Psoas muscle (tissue), 8 donors: ENCODE results near the gene DNPH1. TPM values are rescaled to one million over a fixed set of nuclear protein-coding genes. Genes with fewer than 3 reads are reported as not detected.

Experiments
- ATAC-seq, 4 donors: fragments of 200-7000 bp; cut with Tn5 transposase; one replicate each; pipeline ENCODE4 v1.9.1; 2020; ENCODE audit warnings: moderate library complexity in 3 of 4, mild to moderate bottlenecking in 2 of 4
- DNase-seq, 2 donors: peaks; one replicate each; pipeline ENCODE4 v3.0.0-alpha.2; 2020
- H3K27ac ChIP-seq: fragments of 200-600 bp; one replicate; pipeline ENCODE4 v1.8.0; 2022
- H3K27me3 ChIP-seq, 3 donors: fragments of 200-600 bp in 1 of 3; one replicate each; pipeline versions ENCODE4 v1.6.1 to v1.8.0; 2013 to 2022; ENCODE audit warnings: low read length in 2 of 3, mild to moderate bottlenecking in 2 of 3, moderate library complexity in 1 of 3; ENCODE audit not compliant: insufficient read depth in 3 of 3
- H3K36me3 ChIP-seq, 2 donors: fragments of 200-600 bp in 1 of 2; one replicate each; pipeline versions ENCODE4 v1.6.1 to v1.8.0; 2013 to 2022; ENCODE audit warnings: low read depth in 1 of 2, mild to moderate bottlenecking in 1 of 2, moderate library complexity in 1 of 2; ENCODE audit not compliant: insufficient read depth in 1 of 2
- H3K4me1 ChIP-seq: fragments of 200-600 bp; one replicate; pipeline ENCODE4 v1.8.0; 2022
- H3K4me3 ChIP-seq: fragments of 200-600 bp; one replicate; pipeline ENCODE4 v1.8.0; 2022; ENCODE audit warnings: mild to moderate bottlenecking
- H3K9me3 ChIP-seq: fragments of 200-600 bp; one replicate; pipeline ENCODE4 v1.8.0; 2022
- CTCF ChIP-seq: fragments of 200-600 bp; IDR thresholded peaks from one replicate; pipeline ENCODE4 v1.8.0; 2022; ENCODE audit warnings: antibody characterized with exemption
- WGBS, 3 donors: extraction: QIAGEN DNeasy Blood & Tissue Kit; methylation state at CpG; one replicate each; pipeline versions ENCODE4 v1.1.6 to v1.1.7; 2013; 5-methylcytosine and 5-hydroxymethylcytosine counted together
- intact Hi-C, 2 donors: fragments of 100-400 bp; cut with DNase I; formaldehyde crosslinking; loops; one replicate each; pipeline versions ENCODE4 v1.11.0 to v1.14.2; 2022
- polyA plus RNA-seq, 3 donors: library from polyadenylated mRNA; stranded (reverse); fragments of 200-250 nt; gene quantifications; one replicate each; pipeline ENCODE4 v1.2.3, GENCODE V29; 2013
- total RNA-seq, 4 donors: library from RNA; stranded (reverse); fragmentation: NEBNext Ultra II Directional in 2 of 4; extraction: Animal tissue kit (Norgen Biotek cat#: 25700) in 2 of 4; gene quantifications; one replicate each; pipeline versions ENCODE4 v1.2.1 to v1.2.4, GENCODE V29; 2021 to 2023
- donor health status: healthy with polysubstance abuse.
- donor health status: DM: no; HTN: no; CAD: no; lungs with moderate emphysema.
- donor health status: Bipolar disorder and iron deficiency.
- donor health status: healthy.
- donor health status: DM: yes; HTN: yes; CAD: no.
- donor health status: DM: no; HTN: no; CAD: no.
- donor health status: DM: no; HTN: no; CAD: no.
- donor health status: DM: yes; HTN: yes; CAD: no.

Gene DNPH1
- total and polyA plus RNA-seq, 7 donors: 20.7 to 83.6 (median 52.5) TPM

GRCh38 chr6:43257367-43258145 is 28.3 kb upstream of the DNPH1 start:
- intact Hi-C loops: no loop called here
- TF ChIP-seq CTCF: no peak
- Histone ChIP-seq H3K27ac (no peak overlapping the region), H3K4me3 (no peak overlapping the region), H3K27me3 (peaks cover 0 to 7% (median 4%) of the 10 kb centered on the region in 3 donors), H3K36me3 (no peaks in the 10 kb centered on the region), H3K4me1 (no peaks in the 10 kb centered on the region), H3K9me3 (no peaks in the 10 kb centered on the region)
- no peak for ATAC-seq
- WGBS, 3 donors: 75 to 80% (median 79%) methylated on average over 11 to 12 of the region's 12 CpGs
- DNase-seq: peak in 1 of 2 donors; percentile 32

GRCh38 chr6:43256670-43257366 is 27.5 kb upstream of the DNPH1 start:
- Histone ChIP-seq H3K27ac (no peak overlapping the region), H3K27me3 (peaks cover 0 to 9% (median 4%) of the 10 kb centered on the region in 3 donors), H3K36me3 (no peaks in the 10 kb centered on the region), H3K4me3 (no peak overlapping the region), H3K9me3 (no peaks in the 10 kb centered on the region), H3K4me1 (no peaks in the 10 kb centered on the region)
- ATAC-seq: no peak
- no peak for TF ChIP-seq CTCF
- 77 to 82% (median 79%) methylated on average over 9 of the region's 9 CpGs for WGBS, 3 donors
- intact Hi-C loops: no loop called here
- DNase-seq: peak in 1 of 2 donors; percentile 7

- ATAC-seq: no peak
- Histone ChIP-seq H3K27me3 (peaks cover 0 to 18% (median 4%) of the 10 kb centered on the region in 3 donors), H3K27ac (no peak overlapping the region), H3K4me1 (no peaks in the 10 kb centered on the region), H3K36me3 (no peaks in the 10 kb centered on the region), H3K4me3 (no peak overlapping the region), H3K9me3 (no peaks in the 10 kb centered on the region)
- WGBS, 3 donors: 66 to 73% (median 70%) methylated on average over 11 of the region's 11 CpGs
- intact Hi-C loops: no loop called here
- no peak for TF ChIP-seq CTCF
- DNase-seq: peak in 1 of 2 donors; percentile 35
Observed at GRCh38 chr6:43255408-43256054, 26.2 kb upstream of the DNPH1 start.

GRCh38 chr6:43254846-43255245 is 25.6 kb upstream of the DNPH1 start:
- WGBS, 3 donors: 78 to 88% (median 79%) methylated on average over 9 to 11 of the region's 11 CpGs

More at GRCh38 chr6:43254846-43255245, 25.6 kb upstream of the DNPH1 start:
- H3K36me3 ChIP-seq: no peaks in the 10 kb centered on the region
- DNase-seq (peak in 1 of 2 donors; percentile 31), ATAC-seq (no peak)
- intact Hi-C loops: no loop called here
- H3K27me3 ChIP-seq: peaks cover 0 to 18% (median 4%) of the 10 kb centered on the region in 3 donors
- H3K9me3 ChIP-seq: no peaks in the 10 kb centered on the region
- no peak overlapping the region for H3K27ac ChIP-seq
- TF ChIP-seq CTCF: no peak
- no peak overlapping the region for H3K4me3 ChIP-seq
- H3K4me1 ChIP-seq: no peaks in the 10 kb centered on the region
